GM10248 (cell line): Measurements from ENCODE around the gene ARHGEF2.
"Not testable (repeated sequence)": the region's sequence is repeated elsewhere in the genome, so short reads cannot be mapped to it uniquely, and the experiment has no call there.

Source experiments
- CTCF ChIA-PET: fragments of 300-600 bp; sonication (Branson Sonifier 250); formaldehyde crosslinking; extraction: SDS; loops from one replicate; lab custom pipeline; 2021; ENCODE audit warnings: antibody characterized with exemption; lab: Yijun Ruan, JAX
- POLR2A ChIA-PET: fragments of 350-650 bp; sonication (Branson Sonifier 250); formaldehyde crosslinking; extraction: SDS; loops from one replicate; lab custom pipeline; 2020; ENCODE audit warnings: antibody characterized with exemption; lab: Yijun Ruan, JAX
- DNase-seq: peaks from one replicate; pipeline ENCODE4 v3.0.0; 2012; ENCODE audit errors: extremely low spot score
- TF ChIP-seq, protein P1 (sequence below): IDR thresholded peaks from 2 replicates; pipeline ENCODE4 v1.5.1; 2012; ENCODE audit warnings: mild to moderate bottlenecking, low read depth; ENCODE audit errors: extremely low read depth, missing control alignments, control extremely low read depth

ARHGEF2 gene

DNA sequence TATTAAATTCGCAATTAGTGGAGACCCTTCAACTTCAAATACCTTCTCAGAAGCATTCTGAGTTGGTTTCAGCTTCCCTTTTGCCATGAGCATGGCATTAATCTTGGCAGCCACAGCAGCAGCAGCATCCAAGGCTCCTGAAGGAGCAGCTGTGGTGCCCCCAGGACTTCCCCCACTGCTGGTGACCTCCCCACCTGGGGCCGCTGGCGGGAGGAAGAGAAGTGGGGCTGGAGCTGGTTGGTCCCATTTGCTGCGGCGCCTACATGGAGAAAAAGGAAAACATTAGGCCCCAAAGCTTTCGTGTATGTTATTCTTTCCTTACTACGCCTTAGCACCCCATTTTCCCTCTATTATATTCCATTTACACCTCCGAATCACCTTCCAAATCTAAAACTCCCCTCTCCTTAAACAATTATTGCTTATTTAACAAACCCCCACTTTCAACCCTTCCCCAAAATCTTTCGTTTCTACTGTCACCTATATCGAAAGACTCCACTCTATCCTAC, 44.7 kb downstream of the ARHGEF2 start:
- no peak for DNase-seq
- POLR2A ChIA-PET = interaction anchor here (0.6 to 2.5 kb wide), 4 partner anchors 9 to 406 kb away, joined by 3 to 14 read pairs (median 7); no protein-coding TSS in a partner anchor
- TF ChIP-seq, protein P1, sequence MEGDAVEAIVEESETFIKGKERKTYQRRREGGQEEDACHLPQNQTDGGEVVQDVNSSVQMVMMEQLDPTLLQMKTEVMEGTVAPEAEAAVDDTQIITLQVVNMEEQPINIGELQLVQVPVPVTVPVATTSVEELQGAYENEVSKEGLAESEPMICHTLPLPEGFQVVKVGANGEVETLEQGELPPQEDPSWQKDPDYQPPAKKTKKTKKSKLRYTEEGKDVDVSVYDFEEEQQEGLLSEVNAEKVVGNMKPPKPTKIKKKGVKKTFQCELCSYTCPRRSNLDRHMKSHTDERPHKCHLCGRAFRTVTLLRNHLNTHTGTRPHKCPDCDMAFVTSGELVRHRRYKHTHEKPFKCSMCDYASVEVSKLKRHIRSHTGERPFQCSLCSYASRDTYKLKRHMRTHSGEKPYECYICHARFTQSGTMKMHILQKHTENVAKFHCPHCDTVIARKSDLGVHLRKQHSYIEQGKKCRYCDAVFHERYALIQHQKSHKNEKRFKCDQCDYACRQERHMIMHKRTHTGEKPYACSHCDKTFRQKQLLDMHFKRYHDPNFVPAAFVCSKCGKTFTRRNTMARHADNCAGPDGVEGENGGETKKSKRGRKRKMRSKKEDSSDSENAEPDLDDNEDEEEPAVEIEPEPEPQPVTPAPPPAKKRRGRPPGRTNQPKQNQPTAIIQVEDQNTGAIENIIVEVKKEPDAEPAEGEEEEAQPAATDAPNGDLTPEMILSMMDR = no peak
- CTCF ChIA-PET = interaction anchor here (0.6 to 4.4 kb wide), 10 partner anchors 11 to 141 kb away, joined by 3 to 42 read pairs (median 4); no protein-coding TSS in a partner anchor

DNA sequence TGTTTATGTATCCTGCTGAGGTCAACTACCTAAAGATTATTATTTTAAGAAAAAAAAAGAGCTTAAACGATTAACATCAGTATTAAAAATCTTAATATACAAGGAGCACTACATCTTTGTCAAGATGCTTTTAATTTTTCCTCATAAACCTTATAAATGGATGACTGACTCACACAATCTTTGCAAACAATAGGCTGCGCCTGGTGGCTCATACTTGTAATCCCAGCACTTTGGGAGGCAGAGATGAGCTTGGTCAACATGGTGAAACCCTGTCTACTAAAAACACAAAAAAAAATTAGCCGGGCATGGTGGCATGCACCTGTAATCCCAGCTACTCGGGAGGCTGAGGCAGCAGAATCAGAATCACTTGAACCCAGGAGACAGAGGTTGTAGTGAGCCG, 45.9 kb downstream of the ARHGEF2 start:
- ChIA-PET POLR2A (interaction anchor here (0.7 to 1.1 kb wide), 6 partner anchors 9 to 133 kb away, joined by 3 to 4 read pairs (median 3); no protein-coding TSS in a partner anchor), CTCF (interaction anchor here (1.6 to 4.4 kb wide), 6 partner anchors 12 to 143 kb away, joined by 3 to 42 read pairs (median 12); no protein-coding TSS in a partner anchor)
- TF ChIP-seq, protein P1 = no peak

DNA sequence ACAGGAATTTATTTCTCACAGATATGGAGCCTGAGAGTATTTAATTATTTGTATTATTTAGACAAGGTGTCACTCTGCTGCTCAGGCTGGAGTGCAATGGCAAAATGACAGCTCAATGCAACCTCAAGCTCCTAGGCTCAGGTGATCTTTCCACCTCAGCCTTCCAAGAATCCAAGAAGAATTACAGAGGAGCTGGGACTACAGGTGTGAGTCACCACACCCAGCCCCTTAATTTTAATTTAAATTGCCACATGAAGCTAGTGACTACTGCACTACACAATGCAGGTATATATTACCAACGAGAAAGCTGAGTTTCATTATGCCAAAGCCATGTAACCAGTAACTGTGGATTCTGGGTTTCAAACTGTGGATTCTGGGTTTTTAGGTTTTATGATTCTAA, 46.3 kb downstream of the ARHGEF2 start:
- POLR2A ChIA-PET = interaction anchor here (0.7 to 1.1 kb wide), 6 partner anchors 8 to 133 kb away, joined by 3 to 4 read pairs (median 3); no protein-coding TSS in a partner anchor
- DNase-seq = no peak
- TF ChIP-seq, protein P1 = no peak
- CTCF ChIA-PET = interaction anchor here (1.6 to 4.4 kb wide), 5 partner anchors 20 to 143 kb away, joined by 3 to 42 read pairs (median 15); no protein-coding TSS in a partner anchor

More for the DNA sequence above, 45.9 kb downstream of the ARHGEF2 start:
- no peak for DNase-seq

DNA sequence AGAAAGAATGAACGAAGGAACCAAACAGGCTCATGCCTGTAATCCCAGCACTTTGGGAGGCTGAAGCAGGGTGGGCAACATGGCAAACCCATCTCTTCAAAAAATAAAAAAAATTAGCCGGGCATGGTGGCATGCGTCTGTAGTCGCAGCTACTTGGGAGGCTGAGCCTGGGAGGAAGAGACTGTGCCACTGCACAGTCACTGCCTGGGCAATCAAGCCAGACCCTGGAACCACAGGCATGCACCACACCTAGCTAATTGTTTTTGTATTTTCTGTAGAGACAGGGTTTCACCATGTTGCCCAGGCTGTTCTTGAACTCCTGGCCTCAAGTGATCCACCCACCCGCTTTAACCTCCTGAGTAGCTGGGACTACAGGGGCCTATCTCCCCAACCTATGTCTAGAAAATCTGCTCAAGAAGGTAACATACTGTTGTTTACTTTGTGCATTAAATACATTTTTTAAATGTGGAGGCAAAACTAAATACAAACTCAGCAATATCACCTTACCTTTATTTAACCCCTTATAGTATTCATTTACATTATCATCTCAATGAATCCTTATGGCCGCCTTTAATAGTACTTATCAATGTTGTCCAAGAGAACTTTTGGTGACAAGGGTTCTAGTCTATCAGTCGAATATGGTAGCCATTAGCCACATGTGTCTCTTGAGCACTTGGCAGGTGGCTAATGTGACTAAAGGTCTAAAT, 46.9 kb downstream of the ARHGEF2 start:
- DNase-seq = no peak
- POLR2A ChIA-PET = interaction anchor here (0.6 kb wide), 1 partner anchor 176 kb away, joined by 3 read pairs; no protein-coding TSS in a partner anchor
- TF ChIP-seq, protein P1 = no peak
- CTCF ChIA-PET = interaction anchor here (1.2 to 4.4 kb wide), 5 partner anchors 13 to 134 kb away, joined by 4 to 42 read pairs (median 15); no protein-coding TSS in a partner anchor

DNA sequence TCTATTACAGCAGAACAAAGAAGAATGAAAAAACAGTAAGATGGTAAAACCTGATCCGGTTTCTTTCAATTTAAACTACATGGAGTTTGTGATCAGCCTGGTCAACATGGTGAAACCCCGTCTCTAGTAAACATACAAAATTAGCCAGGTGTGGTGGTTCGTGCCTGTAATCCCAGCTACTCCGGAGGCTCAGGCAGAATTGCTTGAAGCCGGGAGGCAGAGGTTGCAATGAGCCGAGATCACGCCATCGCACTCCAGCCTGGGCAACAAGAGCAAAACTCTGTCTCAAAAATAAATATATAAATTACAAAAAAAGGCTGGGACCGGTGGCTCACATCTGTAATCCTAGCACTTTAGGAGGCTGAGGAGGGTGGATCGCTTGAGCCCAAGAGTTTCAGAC, 47.6 kb downstream of the ARHGEF2 start:
- POLR2A ChIA-PET = interaction anchor here (0.6 to 1.2 kb wide), 2 partner anchors 9 to 175 kb away, joined by 3 read pairs; no protein-coding TSS in a partner anchor
- CTCF ChIA-PET = interaction anchor here (1.1 to 3.5 kb wide), 7 partner anchors 8 to 59 kb away, joined by 3 to 15 read pairs (median 4); no protein-coding TSS in a partner anchor
- not testable (repeated sequence) for DNase-seq

DNA sequence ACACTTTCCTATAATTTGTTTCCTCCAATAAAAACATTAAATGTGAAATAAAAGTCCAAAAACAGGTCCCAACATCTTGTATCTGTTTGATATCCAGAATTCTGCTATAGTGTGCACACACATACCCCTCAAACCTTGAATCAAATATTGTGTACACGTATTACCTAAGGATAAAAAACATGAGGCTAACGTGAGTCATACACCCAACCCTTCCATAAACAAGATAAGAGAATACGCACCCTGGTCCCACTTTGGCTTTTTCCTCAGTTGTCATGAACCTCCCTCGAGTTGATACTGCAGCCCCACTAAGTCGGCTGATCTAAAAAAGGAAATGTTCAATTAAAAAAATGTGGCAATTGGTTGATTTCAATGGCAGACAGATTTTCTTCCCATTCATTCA, 49.3 kb downstream of the ARHGEF2 start:
- TF ChIP-seq, protein P1 = no peak
- no peak for DNase-seq
- CTCF ChIA-PET = interaction anchor here (1.4 to 2.3 kb wide), 3 partner anchors 22 to 61 kb away, joined by 3 to 7 read pairs (median 5); no protein-coding TSS in a partner anchor
- POLR2A ChIA-PET = interaction anchor here (0.6 kb wide), 1 partner anchor 32 kb away, joined by 3 read pairs; no protein-coding TSS in a partner anchor
